GM23248 (cell line): ENCODE results near the gene GMEB2.

ENCODE experiments used
- EZH2 ChIP-seq: fragments of 200-600 bp; sonication (generic); IDR thresholded peaks from 2 replicates; pipeline ENCODE4 v1.6.1; 2018; ENCODE audit warnings: antibody characterized with exemption, mild to moderate bottlenecking; ENCODE audit not compliant: insufficient read depth, poor library complexity, severe bottlenecking
- EZH2phosphoT487 ChIP-seq: fragments of 200-600 bp; sonication (generic); IDR thresholded peaks from 2 replicates; pipeline ENCODE4 v1.6.1; 2018; ENCODE audit warnings: antibody characterized with exemption, moderate library complexity, mild to moderate bottlenecking, low read depth; ENCODE audit not compliant: insufficient read depth

- TF ChIP-seq EZH2 (no peak), EZH2phosphoT487 (no peak)
These were observed 13.2 kb upstream of the GMEB2 start for GRCh38 chr20:63640086-63640485.
